Uterus (tissue), 2 donors: Measurements from ENCODE around the gene EXOC4.

ENCODE experiments used
- CTCF ChIP-seq, 4 experiments: fragments of 200-600 bp in 2 of 4; fragments of 450-650 bp in 2 of 4; sonication (generic) in 2 of 4; IDR thresholded peaks; one replicate each; pipeline ENCODE4 v1.5.1; 2016 to 2019; ENCODE audit warnings: antibody characterized with exemption in 4 of 4, mild to moderate bottlenecking in 2 of 4, moderate library complexity in 1 of 4
- POLR2A ChIP-seq, 2 donors: fragments of 450-650 bp; IDR thresholded peaks; one replicate each; pipeline ENCODE4 v1.6.1; 2016; ENCODE audit warnings: antibody characterized with exemption in 2 of 2, mild to moderate bottlenecking in 1 of 2, moderate library complexity in 1 of 2

- no peak for TF ChIP-seq POLR2A (IDR thresholded peaks at IDR 0.05)
- TF ChIP-seq CTCF (IDR thresholded peaks at IDR 0.05), result no peak
These were observed 349.4 kb downstream of the EXOC4 start for GRCh38 chr7:133602291-133602690.
